H9 (cell line): ENCODE results near the gene ARHGAP8. TPM values are rescaled to one million over a fixed set of nuclear protein-coding genes. Genes with fewer than 3 reads are reported as not detected.
A peak's percentile ranks its signal among the peaks of the same experiment; 100 is the strongest.

Experiments used
- DNase-seq: peaks from one replicate; pipeline ENCODE4 v3.0.0-alpha.2; 2017
- H2AFZ ChIP-seq: one replicate; pipeline ENCODE4 v1.6.1; 2013; ENCODE audit warnings: mild to moderate bottlenecking, low read length, control low read depth, moderate library complexity
- H2AK5ac ChIP-seq: 2 replicates; pipeline ENCODE4 v1.6.1; 2013; ENCODE audit warnings: low read length, control low read depth, mixed read lengths; ENCODE audit not compliant: insufficient read length
- H2BK120ac ChIP-seq: one replicate; pipeline ENCODE4 v1.6.1; 2013; ENCODE audit warnings: low read depth, mild to moderate bottlenecking, low read length, control low read depth, inconsistent platforms; ENCODE audit not compliant: poor library complexity, severe bottlenecking
- H2BK12ac ChIP-seq: 2 replicates; pipeline ENCODE4 v1.6.1; 2013; ENCODE audit warnings: low read length, control low read depth, mixed read lengths, low read depth; ENCODE audit not compliant: insufficient read length
- H2BK15ac ChIP-seq: 2 replicates; pipeline ENCODE4 v1.6.1; 2013; ENCODE audit warnings: low read depth, low read length, control low read depth
- H2BK20ac ChIP-seq: one replicate; pipeline ENCODE4 v1.6.1; 2013; ENCODE audit warnings: low read depth, mild to moderate bottlenecking, low read length, control low read depth, inconsistent platforms; ENCODE audit not compliant: poor library complexity, severe bottlenecking
- H2BK5ac ChIP-seq: 2 replicates; pipeline ENCODE4 v1.6.1; 2013; ENCODE audit warnings: low read length, control low read depth, mixed read lengths; ENCODE audit not compliant: insufficient read length
- H3K14ac ChIP-seq: 2 replicates; pipeline ENCODE4 v1.6.1; 2013; ENCODE audit warnings: low read length, control low read depth; ENCODE audit not compliant: insufficient read depth
- H3K18ac ChIP-seq: 2 replicates; pipeline ENCODE4 v1.6.1; 2013; ENCODE audit warnings: low read depth, mild to moderate bottlenecking, mixed read lengths, low read length, control low read depth; ENCODE audit not compliant: insufficient read length
- H3K23ac ChIP-seq: 2 replicates; pipeline ENCODE4 v1.6.1; 2013; ENCODE audit warnings: low read length, control low read depth, mixed read lengths, low read depth; ENCODE audit not compliant: insufficient read length
- H3K23me2 ChIP-seq: 2 replicates; pipeline ENCODE4 v1.6.1; 2013; ENCODE audit warnings: low read depth, mild to moderate bottlenecking, mixed read lengths, low read length, control low read depth; ENCODE audit not compliant: insufficient read length, poor library complexity, severe bottlenecking
- H3K27ac ChIP-seq: 2 replicates; pipeline ENCODE4 v1.5.1; 2013; ENCODE audit warnings: low read length, control low read depth, mixed read lengths, low read depth; ENCODE audit not compliant: insufficient read length
- H3K27me3 ChIP-seq: 2 replicates; pipeline ENCODE4 v1.6.1; 2013; ENCODE audit warnings: low read length, control low read depth, inconsistent platforms; ENCODE audit not compliant: insufficient read depth
- H3K4ac ChIP-seq: 2 replicates; pipeline ENCODE4 v1.6.1; 2013; ENCODE audit warnings: low read depth, mild to moderate bottlenecking, control low read depth, inconsistent platforms, low read length, moderate library complexity
- H3K4me1 ChIP-seq: 2 replicates; pipeline ENCODE4 v1.6.1; 2013; ENCODE audit warnings: low read length, control low read depth, inconsistent platforms; ENCODE audit not compliant: insufficient read depth
- H3K4me2 ChIP-seq: 2 replicates; pipeline ENCODE4 v1.6.1; 2013; ENCODE audit warnings: low read length, control low read depth, mixed read lengths; ENCODE audit not compliant: insufficient read length, insufficient read depth
- H3K56ac ChIP-seq: 2 replicates; pipeline ENCODE4 v1.6.1; 2013; ENCODE audit warnings: low read depth, mild to moderate bottlenecking, mixed read lengths, low read length, control low read depth; ENCODE audit not compliant: insufficient read length
- H3K79me1 ChIP-seq: 2 replicates; pipeline ENCODE4 v1.6.1; 2013; ENCODE audit warnings: low read depth, mild to moderate bottlenecking, moderate library complexity, low read length, control low read depth, inconsistent platforms; ENCODE audit not compliant: insufficient read depth, poor library complexity, severe bottlenecking
- H3K79me2 ChIP-seq: 2 replicates; pipeline ENCODE4 v1.6.1; 2013; ENCODE audit warnings: low read length, control low read depth, inconsistent platforms; ENCODE audit not compliant: insufficient read depth
- H3K9ac ChIP-seq: 2 replicates; pipeline ENCODE4 v1.6.1; 2013; ENCODE audit warnings: low read length, control low read depth, mixed read lengths; ENCODE audit not compliant: insufficient read length; ENCODE audit errors: extremely low read depth
- H3K9me3 ChIP-seq: one replicate; pipeline ENCODE4 v1.6.1; 2013; ENCODE audit warnings: low read depth, low read length, inconsistent platforms; ENCODE audit not compliant: control insufficient read depth
- H3T11ph ChIP-seq: one replicate; pipeline ENCODE4 v1.6.1; 2013; ENCODE audit warnings: mild to moderate bottlenecking, low read length, control low read depth, inconsistent platforms
- H4K20me1 ChIP-seq: one replicate; pipeline ENCODE4 v1.6.1; 2013; ENCODE audit not compliant: control insufficient read depth, insufficient read length, insufficient read depth
- H4K5ac ChIP-seq: 2 replicates; pipeline ENCODE4 v1.6.1; 2013; ENCODE audit warnings: low read depth, mild to moderate bottlenecking, mixed read lengths, low read length, control low read depth; ENCODE audit not compliant: insufficient read length
- H4K8ac ChIP-seq: replicated peaks from 2 replicates; pipeline ENCODE4 v1.6.1; 2013; ENCODE audit warnings: low read length, control low read depth, mixed read lengths, low read depth; ENCODE audit not compliant: insufficient read length
- H4K91ac ChIP-seq: 2 replicates; pipeline ENCODE4 v1.6.1; 2013; ENCODE audit warnings: low read depth, mild to moderate bottlenecking, moderate library complexity, mixed read lengths, low read length, control low read depth; ENCODE audit not compliant: insufficient read length
- H3K27ac Mint-ChIP-seq, 3 experiments: 2 replicates in 2 of 3; 3 replicates in 1 of 3; pipeline ENCODE4 v1.8.0; 2020 to 2021; ENCODE audit warnings: mixed read lengths in 3 of 3, mild to moderate bottlenecking in 1 of 3, moderate library complexity in 1 of 3
- H3K27me3 Mint-ChIP-seq: 2 replicates; pipeline ENCODE4 v1.8.0; 2021; ENCODE audit warnings: low read depth, mild to moderate bottlenecking, moderate library complexity, mixed read lengths
- H3K36me3 Mint-ChIP-seq, 3 experiments: 2 replicates in 2 of 3; 3 replicates in 1 of 3; pipeline ENCODE4 v1.8.0; 2020 to 2021; ENCODE audit warnings: low read depth in 3 of 3, mixed read lengths in 3 of 3; ENCODE audit not compliant: insufficient read depth in 1 of 3
- H3K4me1 Mint-ChIP-seq, 2 experiments: 2 replicates each; pipeline ENCODE4 v1.8.0; 2020; ENCODE audit warnings: mixed read lengths in 2 of 2
- H3K4me3 Mint-ChIP-seq, 2 experiments: 2 replicates in 1 of 2; 3 replicates in 1 of 2; pipeline ENCODE4 v1.8.0; 2020 to 2021; ENCODE audit warnings: mild to moderate bottlenecking in 2 of 2, mixed read lengths in 2 of 2, moderate library complexity in 1 of 2
- H3K9me3 Mint-ChIP-seq, 2 experiments: 2 replicates in 1 of 2; 3 replicates in 1 of 2; pipeline ENCODE4 v1.8.0; 2020; ENCODE audit warnings: mild to moderate bottlenecking in 2 of 2, mixed read lengths in 2 of 2, moderate library complexity in 1 of 2
- CTCF ChIP-seq: fragments of 200-600 bp; sonication (generic); conservative IDR thresholded peaks from 3 replicates; pipeline ENCODE4 v1.8.0; 2021; ENCODE audit warnings: antibody characterized with exemption, mild to moderate bottlenecking
- WGBS: extraction: QIAGEN DNeasy Blood & Tissue Kit; methylation state at CpG from one replicate; pipeline ENCODE4 v1.1.7; 2013; ENCODE audit warnings: missing lambda C conversion rate, low lambda C conversion rate, mixed read lengths; ENCODE audit not compliant: insufficient read length; ENCODE audit errors: extremely low coverage; 5-methylcytosine and 5-hydroxymethylcytosine counted together
- total RNA-seq: library from RNA; stranded (reverse); gene quantifications from 2 replicates; pipeline ENCODE4 v1.2.1, GENCODE V29; 2021

ARHGAP8 gene
- total RNA-seq, 1 experiment from 2014 or later, result 35.4 TPM

- no peaks in the 10 kb centered on the region for H3K9me3 ChIP-seq
- no CpG with 5 or more reads among the region's 8 CpGs for WGBS
- no peak overlapping the region for H2BK15ac ChIP-seq
- no peak overlapping the region for H2BK12ac ChIP-seq
- no peak overlapping the region for H3K27ac ChIP-seq
- H3K27me3 ChIP-seq, result no peaks in the 10 kb centered on the region
- no peak overlapping the region for H3K4me3 Mint-ChIP-seq
- H3K27ac Mint-ChIP-seq, result no peak overlapping the region
- no peak overlapping the region for H3K4me2 ChIP-seq
- no peak overlapping the region for H2BK5ac ChIP-seq
- no peak overlapping the region for H4K8ac ChIP-seq
- H3T11ph ChIP-seq, result no peak overlapping the region
- H3K23me2 ChIP-seq, result no peaks in the 10 kb centered on the region
- no peak overlapping the region for H3K23ac ChIP-seq
- H2AK5ac ChIP-seq, result no peak overlapping the region
- H3K56ac ChIP-seq, result no peak overlapping the region
- H3K4ac ChIP-seq, result no peak overlapping the region
- no peak overlapping the region for H3K9ac ChIP-seq
- no peak overlapping the region for H3K18ac ChIP-seq
- no peaks in the 10 kb centered on the region for H3K4me1 ChIP-seq
- no peaks in the 10 kb centered on the region for H3K79me1 ChIP-seq
- H2BK120ac ChIP-seq, result no peak overlapping the region
- DNase-seq, result peak; percentile 69
- H3K14ac ChIP-seq, result no peak overlapping the region
- TF ChIP-seq CTCF, result peak; percentile 73
- no peaks in the 10 kb centered on the region for H3K27me3 Mint-ChIP-seq
- H4K91ac ChIP-seq, result no peak overlapping the region
- no peak overlapping the region for H4K5ac ChIP-seq
- no peaks in the 10 kb centered on the region for H3K79me2 ChIP-seq
- H2AFZ ChIP-seq, result no peak overlapping the region
- peaks cover 20 to 35% (median 33%) of the 10 kb centered on the region in 3 experiments for H3K36me3 Mint-ChIP-seq
- no peaks in the 10 kb centered on the region for H3K4me1 Mint-ChIP-seq
- no peaks in the 10 kb centered on the region for H4K20me1 ChIP-seq
- H3K9me3 Mint-ChIP-seq, result peaks cover 0 to 14% of the 10 kb centered on the region in 2 experiments; a peak in 4 of 5 replicates
- H2BK20ac ChIP-seq, result no peak overlapping the region
Observed at GRCh38 chr22:44828193-44828592, 75.8 kb downstream of the ARHGAP8 start.
